Muscle of arm (tissue), 12 donors: Measurements from ENCODE around the gene AQP2. TPM values are rescaled to one million over a fixed set of nuclear protein-coding genes. Genes with fewer than 3 reads are reported as not detected.
"Not testable (repeated sequence)": the region's sequence is repeated elsewhere in the genome, so short reads cannot be mapped to it uniquely, and the experiment has no call there.

Source experiments
- DNase-seq: peaks from one replicate; pipeline ENCODE4 v3.0.0-alpha.2; 2013
- polyA plus RNA-seq, 12 donors: library from polyadenylated mRNA; unstranded; fragments of 120-200 nt; gene quantifications; one replicate each; pipeline ENCODE4 v1.2.1, GENCODE V29; 2013; ENCODE audit not compliant: insufficient read length in 12 of 12

Gene AQP2
- polyA plus RNA-seq, 12 donors = 0.05 to 0.40 (median 0.16) TPM; not detected in 7

DNA sequence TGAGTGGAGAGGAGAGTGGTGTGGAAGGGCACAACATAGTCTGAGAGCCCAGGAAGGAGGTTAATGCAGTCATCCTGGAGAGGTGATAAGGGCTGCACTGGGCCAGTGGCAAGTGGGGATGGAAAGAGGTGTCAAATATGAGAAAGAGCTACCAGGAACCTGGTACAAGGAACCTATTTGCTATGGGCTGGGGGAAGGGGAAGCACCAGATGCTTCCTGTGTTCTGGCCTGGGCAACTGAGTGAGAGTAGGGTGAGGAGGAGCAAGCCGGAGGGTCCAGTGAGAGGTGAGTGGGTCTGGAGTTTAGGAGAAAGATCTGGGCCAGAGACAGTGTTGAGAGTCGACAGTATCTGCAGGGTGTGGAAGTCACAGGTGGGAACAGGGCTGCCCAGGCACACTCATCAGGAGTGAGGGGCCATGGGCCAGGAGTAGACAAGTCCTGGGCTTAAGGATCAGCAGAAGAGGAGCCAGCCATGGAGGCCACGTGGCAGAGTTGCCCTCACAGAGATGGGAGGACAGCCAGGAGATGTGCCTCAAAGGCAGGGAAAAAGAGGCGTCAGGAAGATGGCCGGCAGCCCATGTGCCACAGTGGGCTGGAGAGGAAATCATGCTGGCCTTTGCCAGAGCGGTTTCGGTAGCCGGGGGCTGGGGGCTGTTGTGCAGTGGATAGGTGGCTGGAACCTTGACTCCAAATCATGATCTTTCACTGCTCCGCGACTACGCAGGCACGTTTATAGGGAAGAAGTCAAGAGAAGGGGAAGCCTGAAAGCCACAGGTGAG, 19.3 kb downstream of the AQP2 start:
- no peak for DNase-seq

DNA sequence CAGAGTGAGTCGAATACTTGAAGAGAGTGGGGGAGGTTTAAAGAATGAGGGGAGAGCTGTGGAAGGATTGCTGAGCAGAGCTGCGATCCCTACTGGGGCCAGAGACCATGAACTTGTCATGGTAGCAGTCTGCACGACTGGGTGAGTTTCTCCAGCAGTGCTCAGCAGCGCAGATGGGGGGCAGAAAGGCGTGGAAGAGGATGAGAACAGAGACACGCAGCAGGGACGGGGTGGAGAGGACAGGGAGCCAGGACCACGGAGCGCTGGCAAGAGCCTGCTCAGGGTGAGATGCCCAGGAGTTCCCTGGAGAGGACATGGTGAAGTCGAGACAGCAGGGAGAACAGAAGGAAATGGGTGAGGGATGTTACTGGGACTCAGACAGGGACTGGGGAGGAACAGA, 20.1 kb downstream of the AQP2 start:
- DNase-seq = no peak

DNA sequence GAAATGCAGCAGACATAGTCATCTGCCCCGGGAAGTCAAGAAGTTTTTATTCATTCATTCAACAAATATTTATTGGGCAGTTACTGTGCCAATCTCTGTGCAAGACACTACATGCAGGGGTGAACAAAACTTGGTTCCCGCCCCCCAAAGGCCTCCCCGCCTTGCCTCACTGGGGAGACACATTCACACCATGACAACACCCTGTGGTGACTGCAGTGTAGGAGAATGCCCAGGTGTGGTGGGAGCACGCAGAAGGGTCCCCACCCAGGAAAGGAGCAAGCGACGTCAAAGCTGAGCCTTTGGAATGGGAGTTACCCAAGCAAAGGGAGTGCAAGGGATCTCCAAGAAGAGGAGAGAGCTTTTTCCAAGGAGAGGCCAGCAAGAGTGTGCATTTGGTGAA, 20.6 kb downstream of the AQP2 start:
- DNase-seq = no peak

DNA sequence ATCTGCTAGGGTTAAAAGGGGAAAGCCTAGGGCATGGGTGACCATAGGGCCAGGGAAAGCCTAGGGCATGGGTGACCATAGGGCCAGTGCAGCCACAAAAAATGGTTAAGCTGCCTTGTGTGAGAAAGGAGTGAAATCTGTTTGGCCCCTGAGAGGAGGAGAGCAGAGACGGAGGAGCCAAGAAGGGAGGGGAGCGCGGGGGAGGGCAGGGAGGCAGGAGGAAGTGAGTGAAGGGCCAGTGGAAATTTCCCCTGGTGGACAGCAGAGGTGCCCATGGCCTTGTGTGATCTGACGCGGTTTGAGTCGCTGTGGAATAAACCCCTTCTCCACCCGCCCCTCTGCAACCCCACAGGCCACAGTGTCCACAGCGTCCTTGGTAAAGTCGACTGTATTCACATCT, 21.6 kb downstream of the AQP2 start:
- no peak for DNase-seq

DNA sequence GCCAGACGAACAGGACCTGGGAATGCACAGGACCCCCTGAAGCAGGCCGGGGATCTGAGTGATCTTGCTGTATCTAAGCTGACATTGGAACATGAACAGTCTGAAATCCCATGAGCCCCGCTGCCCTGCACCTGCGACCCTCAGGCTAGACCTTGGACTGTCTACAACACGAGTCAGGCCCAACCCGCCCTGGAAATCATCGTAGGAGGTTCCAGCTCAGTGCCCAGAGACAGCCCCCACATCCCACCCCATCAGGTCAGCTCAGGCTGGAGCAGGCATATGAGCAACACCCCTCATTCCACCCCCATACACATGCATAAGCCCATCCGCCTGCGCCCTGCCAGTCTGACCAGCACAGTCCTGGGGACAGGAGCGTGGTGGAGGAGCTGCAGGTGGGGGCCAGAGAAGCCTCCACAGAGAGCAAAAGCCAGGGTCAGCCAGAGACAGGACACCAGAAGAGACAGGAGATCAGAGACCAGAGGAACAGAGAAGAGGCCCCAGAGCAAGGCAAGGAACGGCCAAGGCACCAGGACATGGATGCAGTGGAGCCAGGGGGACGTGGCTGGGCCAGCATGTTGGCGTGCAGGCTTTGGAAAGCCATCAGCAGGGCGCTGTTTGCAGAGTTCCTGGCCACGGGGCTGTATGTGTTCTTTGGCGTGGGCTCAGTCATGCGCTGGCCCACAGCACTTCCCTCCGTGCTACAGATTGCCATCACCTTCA, 22.3 kb downstream of the AQP2 start, which contains the start of gene AQP6:
AQP6 (plus strand) TSS at position 307 of the 720 bp plus-strand sequence; CDS start at position 534, 227 bp downstream.
- DNase-seq = no peak

DNA sequence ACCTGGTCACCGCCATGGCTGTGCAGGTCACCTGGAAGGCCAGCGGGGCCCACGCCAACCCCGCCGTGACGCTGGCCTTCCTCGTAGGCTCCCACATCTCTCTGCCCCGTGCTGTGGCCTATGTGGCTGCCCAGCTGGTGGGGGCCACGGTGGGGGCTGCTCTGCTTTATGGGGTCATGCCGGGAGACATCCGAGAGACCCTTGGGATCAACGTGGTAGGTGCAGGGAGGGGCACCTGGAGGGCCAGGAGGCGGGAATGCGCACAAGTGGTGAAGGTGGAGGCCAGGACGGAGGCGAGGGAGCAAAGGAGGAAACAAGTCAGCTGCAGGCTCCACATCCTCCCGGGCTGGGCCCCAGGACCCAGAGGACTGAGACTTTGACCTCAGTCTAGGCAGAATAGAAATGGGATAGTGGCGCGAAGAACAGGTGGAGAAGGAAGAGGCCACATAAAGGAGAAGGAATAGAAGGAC, 22.9 kb downstream of the AQP2 start:
- DNase-seq = no peak

DNA sequence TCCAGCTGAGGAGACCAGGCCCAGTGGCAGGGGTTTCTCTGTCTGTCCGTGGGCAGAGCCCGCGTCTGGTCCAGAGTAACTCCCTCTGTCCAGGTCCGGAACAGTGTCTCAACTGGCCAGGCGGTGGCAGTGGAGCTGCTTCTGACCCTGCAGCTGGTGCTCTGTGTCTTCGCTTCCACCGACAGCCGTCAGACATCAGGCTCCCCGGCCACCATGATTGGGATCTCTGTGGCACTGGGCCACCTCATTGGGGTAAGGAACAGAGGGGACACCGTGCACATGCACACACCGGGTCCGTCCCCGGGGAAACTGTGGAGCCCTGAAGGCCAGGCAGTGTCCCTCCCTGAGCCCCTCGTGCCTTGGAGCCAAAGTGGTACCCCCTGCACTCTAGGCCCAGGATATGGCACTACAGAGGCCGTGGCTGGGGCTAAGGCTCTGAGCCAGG, 23.7 kb downstream of the AQP2 start:
- peak; percentile 66 for DNase-seq

DNA sequence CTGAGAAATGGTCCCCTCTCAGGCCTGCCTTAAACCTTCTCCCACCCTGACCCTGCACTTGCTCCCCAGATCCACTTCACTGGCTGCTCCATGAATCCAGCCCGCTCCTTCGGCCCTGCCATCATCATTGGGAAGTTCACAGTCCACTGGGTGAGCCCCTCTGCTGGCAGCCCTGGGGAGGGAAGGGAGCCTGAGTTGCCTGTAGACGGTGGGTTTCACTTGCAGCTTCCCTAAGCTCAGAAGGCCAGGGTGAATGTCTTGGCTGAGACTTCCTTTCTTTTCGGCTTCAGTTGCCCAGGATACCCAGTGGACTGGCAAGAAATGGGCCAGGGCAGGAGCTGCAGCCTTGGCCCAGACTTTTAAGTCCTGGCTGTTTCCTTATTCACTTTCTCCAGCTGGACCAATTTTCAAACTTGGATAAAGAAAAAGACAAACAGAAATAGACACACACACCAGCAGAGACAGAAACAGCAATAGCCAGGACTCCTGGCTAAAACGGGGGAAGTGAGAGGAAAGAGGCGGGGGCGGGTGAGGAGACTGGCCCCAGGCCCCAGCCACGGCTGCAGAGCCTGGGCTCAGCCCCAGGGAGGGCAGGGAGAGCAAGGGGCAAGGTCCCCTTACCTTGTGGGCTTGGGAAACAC, 24.3 kb downstream of the AQP2 start:
- DNase-seq = peak; percentile 62

DNA sequence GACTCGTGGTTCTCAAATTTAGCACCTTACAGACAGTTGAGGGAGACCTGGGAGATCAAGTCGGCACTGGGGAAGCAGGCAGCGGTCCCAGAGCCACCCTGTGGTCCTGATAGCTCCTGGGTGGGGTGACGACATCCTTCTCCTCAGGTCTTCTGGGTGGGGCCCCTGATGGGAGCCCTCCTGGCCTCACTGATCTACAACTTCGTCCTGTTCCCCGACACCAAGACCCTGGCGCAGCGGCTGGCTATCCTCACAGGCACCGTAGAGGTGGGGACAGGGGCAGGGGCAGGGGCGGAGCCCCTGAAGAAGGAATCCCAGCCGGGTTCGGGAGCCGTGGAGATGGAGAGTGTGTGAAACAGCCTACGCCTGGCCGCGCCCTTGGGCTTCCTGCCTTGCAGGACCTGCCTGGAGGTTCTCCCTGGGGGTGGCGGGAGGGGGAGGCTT, 24.8 kb downstream of the AQP2 start:
- DNase-seq = no peak

DNA sequence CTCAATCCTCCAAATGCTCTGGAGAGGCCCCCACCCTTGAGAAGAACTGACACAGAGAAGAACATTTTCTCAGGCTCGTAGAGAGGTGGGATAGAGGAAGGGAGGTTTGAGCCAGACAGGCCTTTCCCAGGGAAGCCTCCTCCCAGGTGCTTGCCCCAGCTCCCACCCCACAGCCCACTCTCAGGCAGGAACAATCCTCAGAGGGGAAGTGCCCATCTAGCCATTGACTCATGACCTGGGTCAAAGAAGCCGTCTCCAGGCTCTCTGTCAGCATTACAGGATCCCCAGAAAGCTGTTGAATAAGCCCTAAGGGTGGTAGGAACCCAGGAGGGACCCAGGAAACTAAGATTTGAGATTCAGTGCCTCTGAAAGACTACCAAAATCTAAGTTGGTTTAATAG, 26.0 kb downstream of the AQP2 start:
- no peak for DNase-seq

DNA sequence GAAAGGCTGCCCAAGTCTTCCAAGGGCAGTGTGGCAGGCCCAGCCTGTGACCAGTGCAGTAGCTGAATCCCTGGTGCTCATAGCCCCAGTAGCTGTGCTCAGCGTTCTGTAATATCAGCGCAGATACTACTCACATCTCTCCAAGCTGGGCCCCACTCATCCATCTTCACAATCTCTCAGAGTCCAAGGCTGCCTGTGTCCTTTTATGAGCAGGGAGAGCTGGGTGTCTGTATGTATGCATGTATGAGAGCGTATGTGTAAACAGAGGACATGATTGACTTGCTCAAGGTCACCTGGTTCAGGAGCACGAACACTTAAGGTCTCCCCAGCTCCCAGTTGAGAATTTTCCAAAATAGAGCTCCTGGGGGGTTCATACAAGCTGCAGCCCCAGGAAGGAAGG, 27.6 kb downstream of the AQP2 start:
- no peak for DNase-seq

DNA sequence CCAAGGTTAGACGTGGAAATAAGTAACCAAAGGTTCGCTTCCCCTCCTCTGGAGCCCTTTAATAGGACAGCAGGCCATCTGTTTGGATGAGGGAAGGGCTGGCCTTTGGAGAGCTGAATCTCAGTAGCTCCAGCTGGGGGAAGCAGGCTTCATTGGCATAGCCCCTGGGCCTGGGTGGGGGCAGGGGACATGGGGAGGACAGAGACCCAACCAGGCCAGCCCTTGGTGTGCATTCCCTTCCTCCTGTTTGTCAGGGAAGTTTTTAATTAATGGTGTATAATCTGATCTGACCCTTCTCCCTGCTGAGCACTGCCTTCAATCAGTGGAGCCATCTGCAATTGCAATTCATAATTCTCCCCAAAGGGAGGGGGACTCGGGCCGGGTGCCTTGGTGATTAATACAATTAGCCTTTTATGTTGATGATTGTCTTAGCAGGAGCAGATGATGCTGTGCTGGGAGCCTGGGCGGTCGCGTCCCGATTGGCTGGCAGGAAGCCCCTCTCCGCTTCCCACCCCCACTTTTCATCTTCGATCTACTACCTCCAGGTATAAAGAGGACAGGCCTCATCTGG, 28.6 kb downstream of the AQP2 start:
- DNase-seq = no peak

DNA sequence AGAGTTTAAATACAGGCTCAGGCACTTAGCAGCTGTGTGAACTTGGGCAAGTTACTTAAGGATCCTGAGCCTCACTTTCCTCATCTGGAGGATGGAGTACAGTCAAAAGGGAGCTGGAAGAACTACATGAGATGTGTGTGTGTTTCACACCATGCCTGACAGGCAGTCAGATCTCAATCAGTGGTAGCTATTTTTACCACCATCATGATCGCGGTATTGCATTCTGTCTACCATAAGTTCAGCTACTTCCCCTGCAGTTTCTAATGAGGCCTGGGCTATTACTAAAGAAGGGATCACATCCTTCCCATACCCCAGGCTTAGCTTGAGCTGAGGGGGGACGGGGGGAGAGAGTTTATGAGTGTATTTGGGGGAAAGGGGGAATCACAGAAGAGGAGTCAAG, 29.3 kb downstream of the AQP2 start:
- no peak for DNase-seq

DNA sequence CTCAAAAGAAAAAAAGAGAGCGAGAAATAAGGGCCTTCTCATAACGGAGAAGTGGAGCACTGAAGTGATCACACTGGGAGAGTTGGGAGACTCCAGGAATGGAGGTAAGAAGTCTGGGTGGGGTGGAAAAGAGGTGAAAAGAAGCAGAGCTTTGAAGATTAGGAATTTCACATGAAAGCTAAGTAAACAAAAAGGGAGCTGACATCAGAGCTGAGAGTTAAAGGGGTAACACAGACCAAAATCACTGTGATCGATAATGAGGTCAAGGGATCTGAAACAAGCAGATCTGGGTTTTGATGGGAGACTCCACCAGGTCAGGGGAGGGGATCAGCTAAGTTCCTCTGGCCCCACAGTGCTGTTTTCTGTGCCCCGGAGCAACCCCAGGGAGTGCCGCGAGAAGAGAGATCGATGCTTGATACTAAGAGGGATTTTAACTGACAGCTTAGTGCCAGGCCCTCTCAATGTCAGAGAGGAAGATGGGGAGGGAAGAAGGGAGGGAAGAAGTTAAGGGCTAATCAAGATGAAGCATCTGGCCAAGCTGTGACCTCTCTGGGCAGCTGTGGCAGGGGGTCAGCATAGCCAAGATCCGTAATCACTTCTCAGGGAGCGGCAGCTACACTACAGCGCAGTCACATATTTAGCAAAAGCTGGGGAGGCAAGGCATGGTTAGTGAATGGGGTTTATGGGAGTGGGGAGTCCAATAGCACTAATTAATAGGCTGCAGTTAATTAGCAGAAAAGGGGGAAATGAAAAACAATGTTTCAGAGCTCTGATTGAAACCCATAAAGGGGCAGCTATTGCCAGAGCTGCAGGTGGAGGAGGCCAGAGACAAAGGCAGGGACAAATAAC, 30.2 kb downstream of the AQP2 start:
- no peak for DNase-seq

DNA sequence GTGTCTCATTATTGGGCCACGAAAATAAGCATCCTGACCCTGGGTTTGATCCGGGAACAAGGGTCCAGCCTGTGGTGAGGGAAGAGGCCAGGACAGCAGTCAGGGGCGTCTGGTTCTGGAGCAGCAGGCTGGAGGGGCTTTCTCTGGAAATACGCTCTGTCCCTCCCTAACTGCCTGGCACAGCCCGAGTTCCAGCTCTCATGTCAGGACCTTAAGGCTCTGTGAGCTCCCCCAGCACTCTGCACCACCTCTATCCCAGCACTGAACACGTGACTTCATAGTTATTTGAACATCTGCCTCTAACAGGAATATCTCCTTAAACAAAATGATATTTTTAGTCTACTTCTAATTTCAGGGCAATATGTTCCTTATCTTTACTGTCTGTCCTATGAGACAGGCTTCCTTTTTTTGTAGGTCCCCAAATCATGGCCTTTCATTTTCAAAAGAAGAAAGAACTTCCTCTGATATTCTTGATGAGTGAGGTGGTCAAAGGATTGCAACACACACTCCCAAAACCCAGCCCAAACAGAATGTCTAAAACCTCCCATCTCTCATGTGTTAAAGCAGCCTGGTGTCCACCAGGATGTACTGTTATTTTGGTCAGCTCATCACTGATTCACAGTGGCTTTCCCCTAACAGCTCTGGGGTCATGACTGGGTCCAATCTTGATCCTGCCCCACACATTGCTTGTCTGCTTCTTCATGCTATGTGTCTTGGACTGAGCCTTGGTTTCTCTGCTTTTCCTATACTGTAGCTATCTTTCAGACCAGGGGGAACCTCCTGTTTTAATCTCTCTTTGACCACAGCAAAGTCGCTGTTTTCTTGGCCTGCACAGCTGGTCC, 31.9 kb downstream of the AQP2 start:
- no peak for DNase-seq

DNA sequence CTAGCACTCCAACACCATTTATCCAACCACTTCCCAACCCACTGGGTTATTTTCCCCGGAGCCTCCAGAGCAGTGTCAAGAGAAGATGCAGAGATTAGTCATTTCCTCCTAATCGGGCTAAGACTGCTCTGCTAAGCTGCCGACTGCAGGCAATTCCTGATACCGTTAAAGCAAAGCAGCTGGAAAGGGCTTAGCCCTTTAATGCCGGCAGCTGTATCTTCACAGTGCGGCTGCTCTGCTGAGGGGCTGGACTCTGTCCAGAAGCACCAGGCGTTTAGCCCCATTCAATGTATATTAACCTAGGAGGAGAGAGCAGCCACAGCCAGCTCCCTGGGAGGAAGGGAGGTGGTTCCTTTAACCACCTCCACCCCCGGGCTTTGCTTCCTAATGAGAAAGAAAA, 33.4 kb downstream of the AQP2 start:
- peak; percentile 62 for DNase-seq

DNA sequence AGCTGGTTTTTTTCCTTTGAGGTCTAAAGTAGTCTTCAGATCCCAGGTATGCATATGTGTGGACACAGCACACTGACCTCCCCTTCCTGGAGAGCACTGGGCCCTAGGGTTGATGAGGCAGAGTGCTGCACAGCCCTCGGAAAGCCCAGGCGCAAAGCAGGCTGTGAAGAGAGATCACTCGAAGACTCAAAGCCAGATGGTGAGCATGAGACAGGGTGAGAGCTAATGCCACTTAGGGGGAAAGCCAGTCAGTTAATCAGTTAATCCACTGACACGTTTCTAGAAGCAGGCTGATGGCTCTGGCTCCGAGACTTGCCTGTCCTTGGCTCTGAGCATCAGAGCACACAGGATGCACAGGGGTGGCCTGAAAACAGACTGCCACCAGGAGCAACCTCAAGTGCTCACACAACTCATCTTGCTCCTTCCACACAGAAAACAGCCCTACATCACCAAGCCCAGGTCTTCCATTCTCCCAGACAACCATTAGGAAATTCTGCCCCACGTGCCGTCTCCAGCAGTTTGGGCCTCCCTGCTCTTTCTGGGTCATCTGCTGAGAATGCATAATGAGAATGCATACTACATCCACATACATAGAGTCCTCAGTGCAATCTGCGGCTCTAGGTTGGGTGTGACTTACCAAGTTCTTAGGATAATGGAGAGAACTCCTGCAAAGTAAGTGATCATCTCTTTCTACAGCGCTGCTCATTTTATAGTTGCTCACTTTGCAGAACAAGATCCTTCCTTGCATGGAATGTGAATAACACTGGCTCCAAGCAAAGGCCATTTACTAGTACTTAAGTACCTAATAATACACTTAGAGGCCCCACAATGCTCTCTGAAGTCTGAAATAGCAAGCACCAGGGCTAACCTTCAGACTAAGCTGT, 34.2 kb downstream of the AQP2 start:
- no peak for DNase-seq

DNA sequence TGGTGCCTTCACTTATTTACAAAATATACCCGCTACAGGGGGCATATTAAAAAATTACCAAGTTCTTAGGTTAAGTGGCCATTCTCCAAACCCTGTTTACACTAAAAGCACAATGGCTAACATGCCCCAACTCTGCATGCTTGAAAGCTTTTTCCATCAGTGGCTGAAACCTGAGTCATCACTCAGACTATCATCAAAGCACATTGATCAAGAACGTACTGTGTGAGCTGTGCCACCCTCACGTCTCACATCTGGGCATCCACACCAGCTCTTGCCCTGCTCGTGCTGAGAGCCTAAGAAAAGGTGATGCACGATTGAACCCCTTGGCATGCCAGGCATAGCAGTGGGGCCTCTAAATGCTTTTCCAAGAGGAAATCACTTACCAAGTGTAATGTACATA, 35.4 kb downstream of the AQP2 start:
- DNase-seq = no peak

DNA sequence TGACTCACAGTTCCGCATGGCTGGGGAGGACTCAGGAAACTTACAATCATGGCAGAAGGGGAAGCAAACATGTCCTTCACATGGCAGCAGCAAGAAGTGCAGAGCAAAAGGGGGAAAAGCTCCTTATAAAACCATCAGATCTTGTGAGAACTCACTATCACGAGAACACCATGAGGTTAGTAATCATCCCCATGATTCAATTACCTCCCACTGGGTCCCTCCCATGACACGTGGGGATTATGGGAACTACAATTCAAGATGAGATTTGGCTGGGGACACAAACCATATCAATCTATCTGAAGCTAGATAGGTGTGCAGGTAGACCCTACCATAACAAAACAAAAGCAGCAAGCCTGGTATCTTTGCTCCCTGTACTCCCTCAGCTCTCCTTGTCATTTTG, 35.9 kb downstream of the AQP2 start:
- DNase-seq = not testable (repeated sequence)
